DOHH2 (cell line): ENCODE results near the gene SPHK1.

Source experiments
- H3F3A ChIP-seq: fragments of 200-600 bp; sonication (generic), shearing (Covaris generic); 2 replicates; pipeline ENCODE4 v1.6.0; 2016; ENCODE audit warnings: antibody characterized with exemption, mild to moderate bottlenecking; ENCODE audit not compliant: control insufficient read depth, insufficient read depth
- H3K27ac ChIP-seq: fragments of 200-600 bp; sonication (generic); 2 replicates; pipeline ENCODE4 v1.5.1; 2014; ENCODE audit warnings: low read depth, mild to moderate bottlenecking, low read length, moderate library complexity
- H3K27me3 ChIP-seq: fragments of 200-600 bp; sonication (generic); 2 replicates; pipeline ENCODE4 v1.6.1; 2014; ENCODE audit warnings: mild to moderate bottlenecking, low read length, mixed read lengths; ENCODE audit not compliant: control insufficient read depth
- H3K36me3 ChIP-seq: fragments of 200-600 bp; sonication (generic); 2 replicates; pipeline ENCODE4 v1.6.1; 2014; ENCODE audit warnings: mild to moderate bottlenecking, low read length, moderate library complexity, mixed read lengths; ENCODE audit not compliant: control insufficient read depth
- H3K4me1 ChIP-seq: fragments of 200-600 bp; sonication (generic); 2 replicates; pipeline ENCODE4 v1.6.1; 2014; ENCODE audit warnings: mild to moderate bottlenecking, low read length, mixed read lengths; ENCODE audit not compliant: control insufficient read depth
- H3K4me2 ChIP-seq: fragments of 200-600 bp; sonication (generic); 2 replicates; pipeline ENCODE4 v1.6.0; 2014; ENCODE audit warnings: mild to moderate bottlenecking, low read length, moderate library complexity
- H3K4me3 ChIP-seq: fragments of 200-600 bp; sonication (generic); 2 replicates; pipeline ENCODE4 v1.5.1; 2014; ENCODE audit warnings: mild to moderate bottlenecking, low read length, mixed read lengths
- H3K79me2 ChIP-seq: fragments of 200-600 bp; sonication (generic); 2 replicates; pipeline ENCODE4 v1.6.1; 2014; ENCODE audit warnings: mild to moderate bottlenecking, low read length, mixed read lengths; ENCODE audit not compliant: control insufficient read depth
- H3K9me2 ChIP-seq: fragments of 200-600 bp; sonication (generic); replicated peaks from 2 replicates; pipeline ENCODE4 v1.6.1; 2014; ENCODE audit warnings: mild to moderate bottlenecking, low read length, mixed read lengths; ENCODE audit not compliant: control insufficient read depth
- H3K9me3 ChIP-seq: fragments of 200-600 bp; sonication (generic); 2 replicates; pipeline ENCODE4 v1.6.1; 2014; ENCODE audit warnings: antibody characterized with exemption, low read length, mixed read lengths; ENCODE audit not compliant: control insufficient read depth, insufficient read depth
- H4K20me1 ChIP-seq: fragments of 200-600 bp; sonication (generic); 2 replicates; pipeline ENCODE4 v1.6.0; 2014; ENCODE audit warnings: low read depth, mild to moderate bottlenecking, antibody characterized with exemption, low read length, moderate library complexity; ENCODE audit not compliant: control insufficient read depth, insufficient read depth
- EZH2phosphoT487 ChIP-seq: fragments of 200-600 bp; sonication (generic); IDR thresholded peaks from 2 replicates; pipeline ENCODE4 v1.6.1; 2017; ENCODE audit warnings: borderline replicate concordance, mild to moderate bottlenecking, antibody characterized with exemption, low read length, moderate library complexity, mixed read lengths
- TF ChIP-seq, protein P1 (sequence below): fragments of 200-600 bp; sonication (generic); IDR thresholded peaks from one replicate; pipeline ENCODE4 v1.5.1; 2014; ENCODE audit warnings: antibody characterized with exemption, mild to moderate bottlenecking, low read depth, low read length; ENCODE audit not compliant: poor library complexity, severe bottlenecking

Gene SPHK1

DNA sequence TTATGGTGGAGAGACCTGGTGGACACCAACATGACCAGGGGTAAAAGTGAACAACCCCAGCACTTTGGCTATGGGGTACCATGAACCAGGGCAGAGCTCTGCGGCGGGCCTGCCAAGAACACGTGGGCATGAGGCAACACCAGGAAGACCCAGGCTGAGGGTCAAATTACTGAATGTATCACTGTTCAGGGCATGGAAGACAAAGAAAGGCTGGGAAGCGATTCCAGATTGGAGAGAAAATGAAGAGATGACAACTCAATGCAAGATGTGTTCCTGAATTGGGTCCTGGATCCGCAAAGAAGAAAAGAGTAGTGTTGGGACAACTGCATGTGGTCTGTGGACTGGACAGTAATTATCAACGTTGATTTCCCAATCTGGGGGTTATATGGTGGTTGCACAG is 19.8 kb downstream of the SPHK1 start:
- Histone ChIP-seq H3K27me3 (no peaks in the 10 kb centered on the region), H3K4me2 (no peak overlapping the region), H3F3A (no peaks in the 10 kb centered on the region), H3K9me3 (no peaks in the 10 kb centered on the region), H3K27ac (no peak overlapping the region), H3K36me3 (peaks cover 59% of the 10 kb centered on the region), H3K79me2 (peaks cover 31% of the 10 kb centered on the region), H4K20me1 (peaks cover 11% of the 10 kb centered on the region; the same call in 1 of the 2 replicates), H3K4me3 (no peak overlapping the region), H3K9me2 (no peaks in the 10 kb centered on the region), H3K4me1 (peaks cover 37% of the 10 kb centered on the region)
- TF ChIP-seq EZH2phosphoT487, result no peak
- TF ChIP-seq, protein P1, sequence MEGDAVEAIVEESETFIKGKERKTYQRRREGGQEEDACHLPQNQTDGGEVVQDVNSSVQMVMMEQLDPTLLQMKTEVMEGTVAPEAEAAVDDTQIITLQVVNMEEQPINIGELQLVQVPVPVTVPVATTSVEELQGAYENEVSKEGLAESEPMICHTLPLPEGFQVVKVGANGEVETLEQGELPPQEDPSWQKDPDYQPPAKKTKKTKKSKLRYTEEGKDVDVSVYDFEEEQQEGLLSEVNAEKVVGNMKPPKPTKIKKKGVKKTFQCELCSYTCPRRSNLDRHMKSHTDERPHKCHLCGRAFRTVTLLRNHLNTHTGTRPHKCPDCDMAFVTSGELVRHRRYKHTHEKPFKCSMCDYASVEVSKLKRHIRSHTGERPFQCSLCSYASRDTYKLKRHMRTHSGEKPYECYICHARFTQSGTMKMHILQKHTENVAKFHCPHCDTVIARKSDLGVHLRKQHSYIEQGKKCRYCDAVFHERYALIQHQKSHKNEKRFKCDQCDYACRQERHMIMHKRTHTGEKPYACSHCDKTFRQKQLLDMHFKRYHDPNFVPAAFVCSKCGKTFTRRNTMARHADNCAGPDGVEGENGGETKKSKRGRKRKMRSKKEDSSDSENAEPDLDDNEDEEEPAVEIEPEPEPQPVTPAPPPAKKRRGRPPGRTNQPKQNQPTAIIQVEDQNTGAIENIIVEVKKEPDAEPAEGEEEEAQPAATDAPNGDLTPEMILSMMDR, result no peak

DNA sequence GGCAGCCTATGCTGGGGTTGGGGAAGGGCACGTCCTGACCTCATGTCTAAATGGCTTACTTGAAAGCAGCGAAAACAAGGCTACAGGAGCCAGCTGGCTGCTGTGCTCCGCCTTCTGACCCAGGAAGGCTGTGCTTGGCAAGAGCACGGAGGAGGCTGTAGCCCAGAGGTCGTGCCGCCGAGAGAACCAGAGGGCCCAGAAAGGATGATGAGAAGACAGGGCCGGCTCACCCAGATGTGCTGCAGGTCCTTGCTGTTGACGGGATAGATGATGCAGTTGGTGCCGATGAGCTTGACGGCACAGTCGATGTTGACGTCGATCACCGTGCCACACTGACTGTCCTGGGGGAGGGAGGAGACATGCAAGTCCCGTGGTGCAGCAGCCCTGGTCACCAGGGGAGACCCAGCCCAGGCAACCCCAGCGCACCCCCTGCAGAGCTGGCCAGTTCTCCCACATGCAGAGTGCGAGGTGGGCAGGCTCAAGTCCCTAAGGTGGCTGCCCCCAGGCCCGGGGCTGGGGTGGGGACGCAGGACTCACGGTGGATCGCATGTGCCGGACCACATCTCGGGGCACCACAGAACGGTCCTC is 20.7 kb downstream of the SPHK1 start:
- TF ChIP-seq EZH2phosphoT487, result no peak
- TF ChIP-seq, protein P1, result no peak
- Histone ChIP-seq H3K4me1 (peaks cover 45% of the 10 kb centered on the region), H3K4me2 (no peak overlapping the region), H3K36me3 (peaks cover 52% of the 10 kb centered on the region), H3K9me3 (no peaks in the 10 kb centered on the region), H3K79me2 (peaks cover 38% of the 10 kb centered on the region), H3F3A (no peaks in the 10 kb centered on the region), H3K27ac (no peak overlapping the region), H3K27me3 (no peaks in the 10 kb centered on the region), H3K9me2 (no peaks in the 10 kb centered on the region), H3K4me3 (no peak overlapping the region), H4K20me1 (peaks cover 11% of the 10 kb centered on the region; the same call in 1 of the 2 replicates)

DNA sequence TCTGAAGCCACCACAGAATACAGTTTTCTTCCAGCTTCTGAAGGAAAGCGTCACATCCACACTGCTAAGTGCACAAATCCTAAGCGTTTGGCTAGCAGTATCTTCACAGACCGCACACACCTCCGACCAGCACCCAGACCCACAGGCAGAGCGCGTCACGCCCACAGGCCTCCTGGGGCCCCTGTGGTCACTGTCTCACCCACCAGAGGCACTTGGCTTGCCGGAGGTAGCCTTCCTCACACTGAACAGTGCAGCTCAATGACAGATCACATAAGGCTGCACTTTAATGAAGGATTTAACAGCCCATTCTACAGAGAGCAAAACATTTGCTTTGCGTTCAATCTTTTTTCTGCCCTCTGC is 21.2 kb downstream of the SPHK1 start:
- H4K20me1 ChIP-seq, result peaks cover 11% of the 10 kb centered on the region; the same call in 1 of the 2 replicates
- H3K27ac ChIP-seq, result no peak overlapping the region
- no peak overlapping the region for H3K4me3 ChIP-seq
- H3K27me3 ChIP-seq, result no peaks in the 10 kb centered on the region
- H3K4me2 ChIP-seq, result peak overlapping the region; percentile 56
- TF ChIP-seq, protein P1, result no peak
- TF ChIP-seq EZH2phosphoT487, result no peak
- H3F3A ChIP-seq, result no peaks in the 10 kb centered on the region
- H3K79me2 ChIP-seq, result peaks cover 41% of the 10 kb centered on the region
- peaks cover 48% of the 10 kb centered on the region for H3K36me3 ChIP-seq
- no peaks in the 10 kb centered on the region for H3K9me2 ChIP-seq
- peaks cover 45% of the 10 kb centered on the region for H3K4me1 ChIP-seq
- H3K9me3 ChIP-seq, result no peaks in the 10 kb centered on the region
